GM12878 (cell line): ENCODE data around the gene AP5B1. TPM values are rescaled to one million over a fixed set of nuclear protein-coding genes. Genes with fewer than 3 reads are reported as not detected.

Source experiments
- CHD1 ChIP-seq: IDR thresholded peaks from 2 replicates; pipeline ENCODE4 v1.6.1; 2012; ENCODE audit warnings: low read depth, low read length, improper control_type of control experiment
- CREB1 ChIP-seq: IDR thresholded peaks from 2 replicates; pipeline ENCODE4 v1.6.1; 2012; ENCODE audit warnings: low read depth, mild to moderate bottlenecking, inconsistent platforms
- EP300 ChIP-seq, 2 experiments: fragments of 150-350 bp in 1 of 2; IDR thresholded peaks; 2 replicates each; pipeline ENCODE4 v1.6.1; 2011 to 2012; ENCODE audit warnings: low read depth in 2 of 2, low read length in 2 of 2, borderline replicate concordance in 1 of 2, improper control_type of control experiment in 1 of 2, inconsistent platforms in 1 of 2; ENCODE audit not compliant: control insufficient read depth in 1 of 2
- FOXM1 ChIP-seq: IDR thresholded peaks from 2 replicates; pipeline ENCODE4 v1.6.1; 2012; ENCODE audit warnings: low read depth, mild to moderate bottlenecking, inconsistent platforms, low read length, moderate library complexity
- GABPA ChIP-seq: IDR thresholded peaks from 2 replicates; pipeline ENCODE4 v1.6.1; 2014; ENCODE audit warnings: antibody characterized with exemption, low read depth, mild to moderate bottlenecking, inconsistent platforms
- IKZF1 ChIP-seq: fragments of 450-650 bp; conservative IDR thresholded peaks from 2 replicates; pipeline ENCODE4 v1.6.1; 2017; ENCODE audit warnings: antibody characterized with exemption, mild to moderate bottlenecking
- IKZF2 ChIP-seq, 2 experiments: fragments of 450-650 bp; IDR thresholded peaks; 2 replicates each; pipeline ENCODE4 v1.6.1; 2017; ENCODE audit warnings: mild to moderate bottlenecking in 2 of 2, moderate library complexity in 2 of 2
- JUNB ChIP-seq: IDR thresholded peaks from 2 replicates; pipeline ENCODE4 v1.6.1; 2016; ENCODE audit warnings: antibody characterized with exemption, mild to moderate bottlenecking
- NFYB ChIP-seq: IDR thresholded peaks from 2 replicates; pipeline ENCODE4 v1.6.1; 2011; ENCODE audit warnings: low read depth, mild to moderate bottlenecking, low read length, improper control_type of control experiment, moderate library complexity; ENCODE audit not compliant: insufficient read depth
- RAD51 ChIP-seq: fragments of 450-650 bp; IDR thresholded peaks from 2 replicates; pipeline ENCODE4 v1.6.1; 2016; ENCODE audit warnings: moderate library complexity, mild to moderate bottlenecking, inconsistent platforms
- RBBP5 ChIP-seq: fragments of 200-600 bp; sonication (generic); conservative IDR thresholded peaks from 2 replicates; pipeline ENCODE4 v1.6.1; 2016
- STAT1 ChIP-seq: fragments of 450-650 bp; conservative IDR thresholded peaks from 2 replicates; pipeline ENCODE4 v1.6.1; 2014; ENCODE audit warnings: antibody characterized with exemption, mild to moderate bottlenecking
- WRNIP1 ChIP-seq: IDR thresholded peaks from 2 replicates; pipeline ENCODE4 v1.6.1; 2011; ENCODE audit warnings: low read depth, low read length, improper control_type of control experiment, borderline replicate concordance
- YY1 ChIP-seq: IDR thresholded peaks from 2 replicates; pipeline ENCODE4 v1.6.1; 2011; ENCODE audit warnings: low read depth, mild to moderate bottlenecking, low read length
- ZZZ3 ChIP-seq: IDR thresholded peaks from 2 replicates; pipeline ENCODE4 v1.6.1; 2011; ENCODE audit warnings: low read depth; ENCODE audit not compliant: control insufficient read depth, insufficient read length
- polyA plus RNA-seq, 11 experiments: library from polyadenylated mRNA; depleted of rRNA in 4 of 11; unstranded in 6 of 11; stranded (reverse) in 5 of 11; fragments of >200 nt; fragmentation: Nextera tagmentation in 4 of 11; fragmentation: Illumina TruSeq in 1 of 11; extraction: Ambion mirVana in 4 of 11; extraction: Trizol in 1 of 11; gene quantifications; 1 replicate in 1 of 11; 2 replicates in 10 of 11; pipeline versions ENCODE4 v1.2.1 to v1.2.3, GENCODE V29; 2011 to 2016; ENCODE audit warnings: inconsistent platforms in 2 of 11, missing spikeins in 2 of 11, low read depth in 1 of 11
- total RNA-seq, 4 experiments: library from RNA; depleted of rRNA in 3 of 4; stranded (reverse); fragments of >200 nt in 3 of 4; fragmentation: Illumina TruSeq in 1 of 4; extraction: Trizol in 1 of 4; gene quantifications; 2 replicates each; pipeline versions ENCODE4 v1.2.1 to v1.2.3, GENCODE V29; 2013 to 2021
- TF ChIP-seq, protein P1 (sequence below): fragments of 450-650 bp; IDR thresholded peaks from 2 replicates; pipeline ENCODE4 v1.6.1; 2016; ENCODE audit warnings: mild to moderate bottlenecking
- TF ChIP-seq, protein P2 (sequence below): IDR thresholded peaks from 2 replicates; pipeline ENCODE4 v1.6.1; 2012; ENCODE audit warnings: mild to moderate bottlenecking, low read depth, low read length
- TF ChIP-seq, protein P3 (sequence below): fragments of 450-650 bp; IDR thresholded peaks from 2 replicates; pipeline ENCODE4 v1.6.1; 2016; ENCODE audit warnings: mild to moderate bottlenecking, moderate library complexity, borderline replicate concordance
- TF ChIP-seq, protein P4 (sequence below): fragments of 450-650 bp; IDR thresholded peaks from 2 replicates; pipeline ENCODE4 v1.6.1; 2018; ENCODE audit warnings: mild to moderate bottlenecking, low read depth, moderate library complexity; ENCODE audit not compliant: partially characterized antibody

The AP5B1 gene
- total and polyA plus RNA-seq, 10 of the 15 experiments (the other 5 are each of a cell fraction or from before 2014, with no cell fraction given), result 0.47 to 13.1 (median 4.8) TPM

DNA sequence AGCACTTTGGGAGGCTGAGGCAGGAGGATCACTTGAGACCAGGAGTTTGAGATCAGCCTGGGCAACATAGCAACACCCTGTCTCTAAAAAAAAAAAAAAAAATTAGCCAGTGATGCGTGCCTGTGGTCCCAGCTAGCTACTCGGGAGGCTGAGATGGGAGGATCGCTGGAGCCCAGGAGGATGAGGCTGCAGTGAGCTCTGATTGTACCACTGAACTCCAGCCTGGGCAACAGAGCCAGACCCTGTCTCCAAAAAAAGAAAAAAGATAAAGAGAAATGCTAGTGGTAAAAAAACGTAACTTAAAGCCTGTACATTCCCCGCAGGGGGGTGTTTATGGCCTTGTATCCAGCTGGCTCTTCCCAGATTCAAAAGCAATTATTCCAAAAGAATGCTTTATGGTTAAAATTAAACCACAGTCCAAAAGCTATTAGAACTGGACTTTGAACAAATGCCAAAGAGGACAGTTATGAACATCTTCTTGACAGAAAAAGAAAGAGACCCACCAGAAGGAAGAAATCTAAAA is 36.6 kb upstream of the AP5B1 start (continued):
- TF ChIP-seq, protein P1, sequence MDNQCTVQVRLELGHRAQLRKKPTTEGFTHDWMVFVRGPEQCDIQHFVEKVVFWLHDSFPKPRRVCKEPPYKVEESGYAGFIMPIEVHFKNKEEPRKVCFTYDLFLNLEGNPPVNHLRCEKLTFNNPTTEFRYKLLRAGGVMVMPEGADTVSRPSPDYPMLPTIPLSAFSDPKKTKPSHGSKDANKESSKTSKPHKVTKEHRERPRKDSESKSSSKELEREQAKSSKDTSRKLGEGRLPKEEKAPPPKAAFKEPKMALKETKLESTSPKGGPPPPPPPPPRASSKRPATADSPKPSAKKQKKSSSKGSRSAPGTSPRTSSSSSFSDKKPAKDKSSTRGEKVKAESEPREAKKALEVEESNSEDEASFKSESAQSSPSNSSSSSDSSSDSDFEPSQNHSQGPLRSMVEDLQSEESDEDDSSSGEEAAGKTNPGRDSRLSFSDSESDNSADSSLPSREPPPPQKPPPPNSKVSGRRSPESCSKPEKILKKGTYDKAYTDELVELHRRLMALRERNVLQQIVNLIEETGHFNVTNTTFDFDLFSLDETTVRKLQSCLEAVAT, result peak; percentile 61; the same call in 1 of the 2 replicates
- no peak for TF ChIP-seq JUNB
- TF ChIP-seq YY1, result no peak
- TF ChIP-seq GABPA, result no peak
- no peak for TF ChIP-seq CREB1
- TF ChIP-seq, protein P2, sequence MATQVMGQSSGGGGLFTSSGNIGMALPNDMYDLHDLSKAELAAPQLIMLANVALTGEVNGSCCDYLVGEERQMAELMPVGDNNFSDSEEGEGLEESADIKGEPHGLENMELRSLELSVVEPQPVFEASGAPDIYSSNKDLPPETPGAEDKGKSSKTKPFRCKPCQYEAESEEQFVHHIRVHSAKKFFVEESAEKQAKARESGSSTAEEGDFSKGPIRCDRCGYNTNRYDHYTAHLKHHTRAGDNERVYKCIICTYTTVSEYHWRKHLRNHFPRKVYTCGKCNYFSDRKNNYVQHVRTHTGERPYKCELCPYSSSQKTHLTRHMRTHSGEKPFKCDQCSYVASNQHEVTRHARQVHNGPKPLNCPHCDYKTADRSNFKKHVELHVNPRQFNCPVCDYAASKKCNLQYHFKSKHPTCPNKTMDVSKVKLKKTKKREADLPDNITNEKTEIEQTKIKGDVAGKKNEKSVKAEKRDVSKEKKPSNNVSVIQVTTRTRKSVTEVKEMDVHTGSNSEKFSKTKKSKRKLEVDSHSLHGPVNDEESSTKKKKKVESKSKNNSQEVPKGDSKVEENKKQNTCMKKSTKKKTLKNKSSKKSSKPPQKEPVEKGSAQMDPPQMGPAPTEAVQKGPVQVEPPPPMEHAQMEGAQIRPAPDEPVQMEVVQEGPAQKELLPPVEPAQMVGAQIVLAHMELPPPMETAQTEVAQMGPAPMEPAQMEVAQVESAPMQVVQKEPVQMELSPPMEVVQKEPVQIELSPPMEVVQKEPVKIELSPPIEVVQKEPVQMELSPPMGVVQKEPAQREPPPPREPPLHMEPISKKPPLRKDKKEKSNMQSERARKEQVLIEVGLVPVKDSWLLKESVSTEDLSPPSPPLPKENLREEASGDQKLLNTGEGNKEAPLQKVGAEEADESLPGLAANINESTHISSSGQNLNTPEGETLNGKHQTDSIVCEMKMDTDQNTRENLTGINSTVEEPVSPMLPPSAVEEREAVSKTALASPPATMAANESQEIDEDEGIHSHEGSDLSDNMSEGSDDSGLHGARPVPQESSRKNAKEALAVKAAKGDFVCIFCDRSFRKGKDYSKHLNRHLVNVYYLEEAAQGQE, result no peak
- no peak for TF ChIP-seq NFYB
- TF ChIP-seq WRNIP1, result no peak
- TF ChIP-seq, protein P3, sequence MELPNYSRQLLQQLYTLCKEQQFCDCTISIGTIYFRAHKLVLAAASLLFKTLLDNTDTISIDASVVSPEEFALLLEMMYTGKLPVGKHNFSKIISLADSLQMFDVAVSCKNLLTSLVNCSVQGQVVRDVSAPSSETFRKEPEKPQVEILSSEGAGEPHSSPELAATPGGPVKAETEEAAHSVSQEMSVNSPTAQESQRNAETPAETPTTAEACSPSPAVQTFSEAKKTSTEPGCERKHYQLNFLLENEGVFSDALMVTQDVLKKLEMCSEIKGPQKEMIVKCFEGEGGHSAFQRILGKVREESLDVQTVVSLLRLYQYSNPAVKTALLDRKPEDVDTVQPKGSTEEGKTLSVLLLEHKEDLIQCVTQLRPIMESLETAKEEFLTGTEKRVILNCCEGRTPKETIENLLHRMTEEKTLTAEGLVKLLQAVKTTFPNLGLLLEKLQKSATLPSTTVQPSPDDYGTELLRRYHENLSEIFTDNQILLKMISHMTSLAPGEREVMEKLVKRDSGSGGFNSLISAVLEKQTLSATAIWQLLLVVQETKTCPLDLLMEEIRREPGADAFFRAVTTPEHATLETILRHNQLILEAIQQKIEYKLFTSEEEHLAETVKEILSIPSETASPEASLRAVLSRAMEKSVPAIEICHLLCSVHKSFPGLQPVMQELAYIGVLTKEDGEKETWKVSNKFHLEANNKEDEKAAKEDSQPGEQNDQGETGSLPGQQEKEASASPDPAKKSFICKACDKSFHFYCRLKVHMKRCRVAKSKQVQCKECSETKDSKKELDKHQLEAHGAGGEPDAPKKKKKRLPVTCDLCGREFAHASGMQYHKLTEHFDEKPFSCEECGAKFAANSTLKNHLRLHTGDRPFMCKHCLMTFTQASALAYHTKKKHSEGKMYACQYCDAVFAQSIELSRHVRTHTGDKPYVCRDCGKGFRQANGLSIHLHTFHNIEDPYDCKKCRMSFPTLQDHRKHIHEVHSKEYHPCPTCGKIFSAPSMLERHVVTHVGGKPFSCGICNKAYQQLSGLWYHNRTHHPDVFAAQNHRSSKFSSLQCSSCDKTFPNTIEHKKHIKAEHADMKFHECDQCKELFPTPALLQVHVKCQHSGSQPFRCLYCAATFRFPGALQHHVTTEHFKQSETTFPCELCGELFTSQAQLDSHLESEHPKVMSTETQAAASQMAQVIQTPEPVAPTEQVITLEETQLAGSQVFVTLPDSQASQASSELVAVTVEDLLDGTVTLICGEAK, result peak; percentile 47; the same call in 1 of the 2 replicates
- TF ChIP-seq ZZZ3, result no peak
- TF ChIP-seq, protein P4, sequence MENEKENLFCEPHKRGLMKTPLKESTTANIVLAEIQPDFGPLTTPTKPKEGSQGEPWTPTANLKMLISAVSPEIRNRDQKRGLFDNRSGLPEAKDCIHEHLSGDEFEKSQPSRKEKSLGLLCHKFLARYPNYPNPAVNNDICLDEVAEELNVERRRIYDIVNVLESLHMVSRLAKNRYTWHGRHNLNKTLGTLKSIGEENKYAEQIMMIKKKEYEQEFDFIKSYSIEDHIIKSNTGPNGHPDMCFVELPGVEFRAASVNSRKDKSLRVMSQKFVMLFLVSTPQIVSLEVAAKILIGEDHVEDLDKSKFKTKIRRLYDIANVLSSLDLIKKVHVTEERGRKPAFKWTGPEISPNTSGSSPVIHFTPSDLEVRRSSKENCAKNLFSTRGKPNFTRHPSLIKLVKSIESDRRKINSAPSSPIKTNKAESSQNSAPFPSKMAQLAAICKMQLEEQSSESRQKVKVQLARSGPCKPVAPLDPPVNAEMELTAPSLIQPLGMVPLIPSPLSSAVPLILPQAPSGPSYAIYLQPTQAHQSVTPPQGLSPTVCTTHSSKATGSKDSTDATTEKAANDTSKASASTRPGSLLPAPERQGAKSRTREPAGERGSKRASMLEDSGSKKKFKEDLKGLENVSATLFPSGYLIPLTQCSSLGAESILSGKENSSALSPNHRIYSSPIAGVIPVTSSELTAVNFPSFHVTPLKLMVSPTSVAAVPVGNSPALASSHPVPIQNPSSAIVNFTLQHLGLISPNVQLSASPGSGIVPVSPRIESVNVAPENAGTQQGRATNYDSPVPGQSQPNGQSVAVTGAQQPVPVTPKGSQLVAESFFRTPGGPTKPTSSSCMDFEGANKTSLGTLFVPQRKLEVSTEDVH, result peak; percentile 22
- TF ChIP-seq CHD1, result no peak
- TF ChIP-seq IKZF1, result no peak
- TF ChIP-seq RAD51, result no peak
- TF ChIP-seq EP300 (IDR thresholded peaks at IDR 0.05; ENCODE audit: borderline replicate concordance in 1 of 2, control insufficient read depth in 1 of 2, low read depth in 2 of 2, low read length in 2 of 2), result no peak
- TF ChIP-seq RBBP5, result no peak
- no peak for TF ChIP-seq STAT1
- TF ChIP-seq IKZF2 (IDR thresholded peaks at IDR 0.05), result 0 out of 4 replicates have a peak, but pooled peaks of 1 of the 2 experiments have one; percentile 32
- no peak for TF ChIP-seq FOXM1
